ENCODE data around the gene KPNA6. TPM values are rescaled to one million over a fixed set of nuclear protein-coding genes. Genes with fewer than 3 reads are reported as not detected.
A peak's percentile ranks its signal among the peaks of the same experiment; 100 is the strongest.

Gene KPNA6
- total and polyA plus RNA-seq, 9 of the 15 experiments (the other 6 are each of a cell fraction or from before 2014, with no cell fraction given) = 20.1 to 54.6 (median 32.2) TPM

- peak in 1 of 2 experiments; percentile 16 for TF ChIP-seq AFF1 (IDR thresholded peaks at IDR 0.05; ENCODE audit: low read depth in 1 of 2, partially characterized antibody in 2 of 2)
- TF ChIP-seq ZNF316 (IDR thresholded peaks at IDR 0.05) = peak; percentile 52
- TF ChIP-seq SOX6 (IDR thresholded peaks at IDR 0.05) = peak; percentile 63; the same call in 1 of the 2 replicates
- peak; percentile 9; the same call in 1 of the 2 replicates for TF ChIP-seq MYNN (IDR thresholded peaks at IDR 0.05)
- no peak for TF ChIP-seq MYNN (CRISPR knock-in tag; IDR thresholded peaks at IDR 0.05)
- TF ChIP-seq HMGXB4 (CRISPR knock-in tag; IDR thresholded peaks at IDR 0.05) = 0 out of 2 replicates have a peak, but pooled peaks have one; percentile 74
- TF ChIP-seq SIN3B (IDR thresholded peaks at IDR 0.05; ENCODE audit: low read depth) = 0 out of 2 replicates have a peak, but pooled peaks have one; percentile 43
- TF ChIP-seq FOXM1 (IDR thresholded peaks at IDR 0.05; ENCODE audit: low read depth) = peak; percentile 42; the same call in 1 of the 2 replicates
- TF ChIP-seq FOXM1 (CRISPR knock-in tag; IDR thresholded peaks at IDR 0.05; ENCODE audit: low read depth) = peak; percentile 84
- TF ChIP-seq CHD7 (IDR thresholded peaks at IDR 0.05; ENCODE audit: low read depth, low read length) = peak; percentile 24
- peak; percentile 72 for TF ChIP-seq HCFC1 (IDR thresholded peaks at IDR 0.05; ENCODE audit: low read depth, low read length)
Measured at GRCh38 chr1:32072622-32073298, 35.1 kb upstream of the KPNA6 start, which contains the start of gene TMEM39B (continued).
